K562 (cell line): ENCODE results near the gene CCDC116. TPM values are rescaled to one million over a fixed set of nuclear protein-coding genes. Genes with fewer than 3 reads are reported as not detected.

Source experiments
- E2F5 ChIP-seq: sonication (generic); formaldehyde crosslinking; IDR thresholded peaks from 2 replicates; pipeline ENCODE4 v1.8.0; 2022; ENCODE audit warnings: mild to moderate bottlenecking, missing genetic modification reagents
- ETS1 ChIP-seq: conservative IDR thresholded peaks from 2 replicates; pipeline ENCODE4 v1.6.1; 2011; ENCODE audit warnings: low read depth, mild to moderate bottlenecking, low read length; ENCODE audit not compliant: control insufficient read depth
- HSF4 ChIP-seq: fragments of 250-450 bp; sonication (Bioruptor Pico); IDR thresholded peaks from 2 replicates; pipeline ENCODE4 v2.1.2; 2022; ENCODE audit warnings: mild to moderate bottlenecking, moderate library complexity, borderline replicate concordance
- KHSRP ChIP-seq: fragments of 450-650 bp; IDR thresholded peaks from 2 replicates; pipeline ENCODE4 v1.6.1; 2017
- MTA2 ChIP-seq: fragments of 450-650 bp; IDR thresholded peaks from 2 replicates; pipeline ENCODE4 v1.6.1; 2016; ENCODE audit warnings: low read depth
- NFYB ChIP-seq: IDR thresholded peaks from 2 replicates; pipeline ENCODE4 v1.6.1; 2011; ENCODE audit warnings: mild to moderate bottlenecking, moderate library complexity; ENCODE audit not compliant: insufficient read length; ENCODE audit errors: extremely low read depth
- NR2F6 ChIP-seq: fragments of 450-650 bp; formaldehyde crosslinking; IDR thresholded peaks from 2 replicates; pipeline ENCODE4 v1.4.0; 2020; ENCODE audit warnings: mild to moderate bottlenecking
- PHB ChIP-seq: fragments of 250-450 bp; sonication (Bioruptor Pico); IDR thresholded peaks from 2 replicates; pipeline ENCODE4 v1.5.0; 2021
- REST ChIP-seq, 2 experiments: fragments of 450-650 bp; formaldehyde crosslinking in 1 of 2; IDR thresholded peaks; 2 replicates each; pipeline versions ENCODE4 v1.4.0 to v1.6.1; 2014 to 2020; ENCODE audit warnings: mild to moderate bottlenecking in 2 of 2, borderline replicate concordance in 1 of 2, low read depth in 1 of 2
- TAL1 ChIP-seq: fragments of 450-650 bp; IDR thresholded peaks from 2 replicates; pipeline ENCODE4 v1.6.1; 2016; ENCODE audit warnings: mild to moderate bottlenecking
- TARDBP ChIP-seq: fragments of 450-650 bp; IDR thresholded peaks from 2 replicates; pipeline ENCODE4 v1.6.1; 2016
- ZNF121 ChIP-seq: sonication (generic); formaldehyde crosslinking; conservative IDR thresholded peaks from 2 replicates; pipeline ENCODE4 v1.8.0; 2022; ENCODE audit warnings: missing genetic modification reagents
- ZNF583 ChIP-seq: fragments of 250-450 bp; sonication (Bioruptor Pico); IDR thresholded peaks from 2 replicates; pipeline ENCODE4 v1.4.0; 2020
- ZNF589 ChIP-seq: fragments of 200-800 bp; sonication (Bioruptor generic); IDR thresholded peaks from 2 replicates; pipeline ENCODE4 v1.6.1; 2016; ENCODE audit warnings: low read depth, missing genetic modification characterization, missing compliant biosample characterization
- polyA plus RNA-seq, 8 experiments: library from polyadenylated mRNA; depleted of rRNA in 4 of 8; stranded (reverse) in 5 of 8; unstranded in 3 of 8; fragments of >200 nt; fragmentation: Nextera tagmentation in 2 of 8; fragmentation: Illumina TruSeq in 1 of 8; extraction: Ambion mirVana in 2 of 8; extraction: Trizol in 1 of 8; gene quantifications; 2 replicates each; pipeline versions ENCODE4 v1.2.1 to v1.2.3, GENCODE V29; 2011 to 2014; ENCODE audit warnings: inconsistent platforms in 1 of 8, missing spikeins in 1 of 8
- total RNA-seq, 7 experiments: library from RNA; depleted of rRNA in 6 of 7; stranded (reverse); fragments of >200 nt in 6 of 7; fragmentation: Illumina TruSeq in 2 of 7; extraction: Trizol in 2 of 7; gene quantifications; 2 replicates each; pipeline versions ENCODE4 v1.2.1 to v1.2.3, GENCODE V29; 2011 to 2021; ENCODE audit warnings: low replicate concordance in 1 of 7
- TF ChIP-seq, protein P1 (sequence below): fragments of 450-650 bp; IDR thresholded peaks from 2 replicates; pipeline ENCODE4 v1.6.1; 2016; ENCODE audit warnings: borderline replicate concordance

The CCDC116 gene
- total and polyA plus RNA-seq, 9 of the 15 experiments (the other 6 are each of a cell fraction or from before 2014, with no cell fraction given): 1.6 to 11.3 (median 4.7) TPM

GRCh38 chr22:21651521-21652009, 19.0 kb downstream of the CCDC116 start (continued):
- no peak for TF ChIP-seq TAL1
- TF ChIP-seq, protein P1, sequence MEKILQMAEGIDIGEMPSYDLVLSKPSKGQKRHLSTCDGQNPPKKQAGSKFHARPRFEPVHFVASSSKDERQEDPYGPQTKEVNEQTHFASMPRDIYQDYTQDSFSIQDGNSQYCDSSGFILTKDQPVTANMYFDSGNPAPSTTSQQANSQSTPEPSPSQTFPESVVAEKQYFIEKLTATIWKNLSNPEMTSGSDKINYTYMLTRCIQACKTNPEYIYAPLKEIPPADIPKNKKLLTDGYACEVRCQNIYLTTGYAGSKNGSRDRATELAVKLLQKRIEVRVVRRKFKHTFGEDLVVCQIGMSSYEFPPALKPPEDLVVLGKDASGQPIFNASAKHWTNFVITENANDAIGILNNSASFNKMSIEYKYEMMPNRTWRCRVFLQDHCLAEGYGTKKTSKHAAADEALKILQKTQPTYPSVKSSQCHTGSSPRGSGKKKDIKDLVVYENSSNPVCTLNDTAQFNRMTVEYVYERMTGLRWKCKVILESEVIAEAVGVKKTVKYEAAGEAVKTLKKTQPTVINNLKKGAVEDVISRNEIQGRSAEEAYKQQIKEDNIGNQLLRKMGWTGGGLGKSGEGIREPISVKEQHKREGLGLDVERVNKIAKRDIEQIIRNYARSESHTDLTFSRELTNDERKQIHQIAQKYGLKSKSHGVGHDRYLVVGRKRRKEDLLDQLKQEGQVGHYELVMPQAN: no peak
- TF ChIP-seq MTA2: no peak
- no peak for TF ChIP-seq E2F5
- no peak for TF ChIP-seq HSF4 (CRISPR knock-in tag)
- TF ChIP-seq TARDBP: no peak
- TF ChIP-seq KHSRP: no peak
- TF ChIP-seq REST (IDR thresholded peaks at IDR 0.05; ENCODE audit: borderline replicate concordance): no peak
- no peak for TF ChIP-seq REST (CRISPR knock-in tag; IDR thresholded peaks at IDR 0.05; ENCODE audit: low read depth)
- TF ChIP-seq NFYB: no peak
- no peak for TF ChIP-seq NR2F6 (CRISPR knock-in tag)
- TF ChIP-seq PHB (CRISPR knock-in tag): no peak
- TF ChIP-seq ZNF121 (CRISPR knock-in tag): no peak
- no peak for TF ChIP-seq ETS1
- no peak for TF ChIP-seq ZNF583
- TF ChIP-seq ZNF589 (CRISPR knock-in tag): no peak
